NCI-H69 (cell line): ENCODE results near the gene APOL5.
"Not testable (repeated sequence)": the region's sequence is repeated elsewhere in the genome, so short reads cannot be mapped to it uniquely, and the experiment has no call there.

Source experiments
- DNase-seq: peaks from one replicate; lab custom pipeline; 2025; lab: John Stamatoyannopoulos, UW

The APOL5 gene, protein sequence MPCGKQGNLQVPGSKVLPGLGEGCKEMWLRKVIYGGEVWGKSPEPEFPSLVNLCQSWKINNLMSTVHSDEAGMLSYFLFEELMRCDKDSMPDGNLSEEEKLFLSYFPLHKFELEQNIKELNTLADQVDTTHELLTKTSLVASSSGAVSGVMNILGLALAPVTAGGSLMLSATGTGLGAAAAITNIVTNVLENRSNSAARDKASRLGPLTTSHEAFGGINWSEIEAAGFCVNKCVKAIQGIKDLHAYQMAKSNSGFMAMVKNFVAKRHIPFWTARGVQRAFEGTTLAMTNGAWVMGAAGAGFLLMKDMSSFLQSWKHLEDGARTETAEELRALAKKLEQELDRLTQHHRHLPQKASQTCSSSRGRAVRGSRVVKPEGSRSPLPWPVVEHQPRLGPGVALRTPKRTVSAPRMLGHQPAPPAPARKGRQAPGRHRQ

DNA sequence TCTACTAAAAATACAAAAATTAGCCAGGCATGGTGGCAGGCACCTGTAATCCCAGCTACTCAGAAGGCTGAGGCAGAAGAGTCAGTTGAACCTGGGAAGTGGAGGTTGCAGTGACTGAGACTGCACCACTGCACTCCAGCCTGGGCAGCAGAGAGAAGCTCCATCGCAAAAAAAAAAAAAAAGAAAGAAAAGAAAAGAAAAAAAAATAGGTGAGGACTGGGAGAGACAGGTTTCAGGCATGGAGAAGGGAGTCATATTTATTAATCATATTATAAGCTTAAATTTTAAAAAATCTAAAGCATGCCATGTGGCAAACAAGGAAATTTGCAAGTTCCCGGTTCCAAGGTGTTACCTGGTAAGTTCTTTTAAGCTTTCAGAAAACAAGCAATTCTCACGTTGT lies at the start of gene APOL5:
TSS of gene APOL5 (plus strand) at position 301 of the 400 bp plus-strand sequence. CDS start at position 301, 0 bp downstream.
- no peak for DNase-seq

GRCh38 chr22:35674335-35674734 lies 43.3 kb upstream of the APOL5 start:
- DNase-seq: no peak

DNA sequence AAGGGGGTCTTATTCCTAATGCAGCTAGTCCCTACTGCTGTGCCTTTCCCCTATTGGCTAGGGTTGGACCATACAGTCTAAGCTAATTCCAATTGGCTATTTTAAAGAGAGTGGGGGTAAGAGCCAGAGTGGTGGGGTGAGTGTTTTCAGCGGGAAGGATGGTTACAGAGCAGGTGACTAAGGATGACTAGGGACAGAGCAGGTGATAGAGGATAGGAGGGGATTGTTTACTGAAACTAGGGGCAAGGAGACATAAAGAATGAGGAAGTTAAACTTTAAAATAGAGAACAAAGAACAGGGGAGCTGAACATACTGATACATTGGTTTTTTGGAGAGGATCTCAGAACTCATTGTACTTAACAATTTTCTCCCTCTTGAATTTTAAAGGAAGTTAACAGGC lies 41.6 kb upstream of the APOL5 start:
- not testable (repeated sequence) for DNase-seq

- DNase-seq: no peak
These were observed 40.0 kb upstream of the APOL5 start for GRCh38 chr22:35677460-35678187.

DNA sequence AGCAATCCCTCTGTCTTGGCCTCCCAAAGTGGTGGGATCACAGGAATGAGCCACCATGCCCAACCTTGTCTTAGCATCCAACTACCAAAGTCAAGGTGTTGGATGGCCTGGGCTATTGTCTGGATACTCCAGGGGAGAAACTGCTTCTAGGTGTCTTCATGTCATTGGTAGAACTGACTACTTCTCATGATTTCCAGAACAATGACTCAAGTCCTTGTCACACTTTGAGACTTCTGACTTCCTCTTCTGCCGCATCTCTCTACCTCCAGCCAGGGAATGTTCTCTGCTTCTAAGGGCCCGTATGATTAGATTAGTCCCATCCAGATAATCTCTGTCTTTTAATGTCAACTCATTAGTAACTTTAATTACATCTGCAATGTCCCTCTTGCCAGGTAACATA lies 38.8 kb upstream of the APOL5 start:
- no peak for DNase-seq

DNA sequence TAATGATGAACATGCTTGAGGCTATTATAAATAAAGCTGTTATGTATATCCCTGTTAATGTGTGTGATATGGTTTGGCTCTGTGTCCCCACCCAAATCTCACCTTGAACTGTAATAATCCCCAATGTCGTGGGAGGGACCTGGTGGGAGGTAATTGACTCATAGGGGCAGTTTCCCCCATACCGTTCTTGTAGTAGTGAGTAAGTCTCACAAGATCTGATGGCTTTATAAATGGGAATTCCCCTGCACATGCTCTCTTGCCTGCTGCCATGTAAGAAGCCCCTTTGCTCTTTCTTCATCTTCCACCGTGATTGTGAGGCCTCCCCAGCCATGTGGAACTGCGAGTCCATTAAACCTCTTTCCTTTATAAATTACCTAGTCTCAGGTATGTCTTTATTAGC lies 38.2 kb upstream of the APOL5 start:
- not testable (repeated sequence) for DNase-seq

DNA sequence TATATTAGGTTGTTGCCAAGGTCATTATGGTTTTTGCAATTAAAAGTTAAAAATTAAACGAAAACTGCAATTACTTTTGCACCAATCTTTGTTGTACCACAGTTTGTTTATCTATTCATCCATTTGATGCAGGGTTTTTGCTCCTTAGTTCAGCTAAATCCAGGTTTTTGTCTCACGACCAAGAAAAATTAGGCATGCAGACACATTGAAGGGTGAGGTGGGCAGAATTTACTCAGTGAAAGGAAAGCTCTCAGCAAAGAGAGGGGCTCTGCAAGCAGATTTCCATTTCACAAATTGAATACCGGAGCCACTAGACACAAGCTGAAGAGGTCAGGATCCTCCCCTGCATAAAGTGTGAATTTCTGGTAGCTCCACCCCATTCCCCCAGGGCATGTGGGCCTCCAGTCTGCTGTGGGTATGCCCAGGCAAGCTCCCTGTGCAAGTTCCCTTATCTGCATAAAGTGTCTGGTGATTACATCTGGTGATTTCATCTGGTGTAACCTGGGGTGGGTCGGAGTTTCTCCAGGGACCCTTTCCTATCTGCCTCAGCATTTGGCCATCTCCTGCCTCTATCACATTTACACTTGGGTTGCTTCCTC lies 36.1 kb upstream of the APOL5 start:
- DNase-seq: no peak

DNA sequence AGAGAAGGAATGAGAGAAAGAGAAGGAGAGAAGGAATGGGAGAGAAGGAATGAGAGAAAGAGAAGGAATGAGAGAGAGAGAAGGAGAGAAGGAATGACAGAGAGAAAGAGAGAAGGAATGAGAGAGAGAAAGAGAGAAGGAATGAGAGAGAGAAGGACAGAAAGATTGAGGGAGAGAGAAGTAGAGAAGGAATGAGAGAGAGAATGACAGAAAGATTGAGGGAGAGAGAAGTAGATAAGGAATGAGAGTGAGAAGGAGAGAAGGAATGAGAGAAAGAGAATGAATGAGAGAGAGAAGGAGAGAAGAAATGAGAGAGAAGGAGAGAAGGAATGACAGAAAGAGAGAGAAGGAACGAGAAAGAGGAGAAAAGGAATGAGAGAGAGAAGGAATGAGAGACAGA lies 34.1 kb upstream of the APOL5 start:
- DNase-seq: no peak

GRCh38 chr22:35684270-35684700 lies 33.4 kb upstream of the APOL5 start:
- DNase-seq: peak; percentile 55

DNA sequence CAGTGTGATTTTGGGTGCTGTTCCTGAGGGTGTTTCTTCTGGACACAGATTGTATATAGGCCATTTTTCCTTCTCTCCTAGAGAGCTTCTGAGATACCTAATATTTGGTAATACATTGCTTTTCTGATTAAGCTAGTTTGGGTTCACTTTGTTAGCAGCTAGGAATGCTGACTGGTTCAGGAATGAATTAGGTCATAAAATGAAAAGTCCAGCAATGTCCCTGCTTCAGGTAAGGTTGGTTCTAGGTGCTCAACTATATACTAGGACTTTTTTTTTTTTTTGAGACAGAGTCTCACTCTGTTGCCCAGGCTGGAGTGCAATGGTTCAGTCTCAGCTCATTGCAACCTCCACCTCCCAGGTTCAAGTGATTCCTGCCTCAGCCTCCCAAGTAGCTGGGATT lies 32.9 kb upstream of the APOL5 start:
- no peak for DNase-seq

DNA sequence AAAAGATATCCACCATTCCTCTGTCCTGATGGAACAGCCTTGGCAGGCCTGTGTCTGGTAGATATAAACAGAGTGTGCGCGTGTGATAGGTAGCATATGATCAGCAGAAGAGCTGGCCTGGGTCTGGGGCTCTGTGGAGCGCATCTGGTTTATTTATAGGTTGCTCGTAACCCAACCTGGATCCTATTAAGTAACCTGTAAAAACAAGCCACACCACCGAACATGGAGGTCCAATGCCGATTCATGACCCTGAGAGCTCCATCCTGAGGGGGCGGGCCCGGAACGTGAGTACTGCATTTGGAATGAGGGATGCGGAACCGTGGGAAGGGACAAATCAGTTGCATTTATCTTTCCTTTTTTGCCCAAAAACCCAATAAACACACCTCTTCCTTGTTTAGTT lies 31.9 kb upstream of the APOL5 start:
- no peak for DNase-seq

- no peak for DNase-seq
These were observed 31.4 kb upstream of the APOL5 start for GRCh38 chr22:35686298-35686697.

GRCh38 chr22:35687461-35687860 lies 30.2 kb upstream of the APOL5 start:
- no peak for DNase-seq

GRCh38 chr22:35688913-35689675 lies 28.6 kb upstream of the APOL5 start:
- no peak for DNase-seq

DNA sequence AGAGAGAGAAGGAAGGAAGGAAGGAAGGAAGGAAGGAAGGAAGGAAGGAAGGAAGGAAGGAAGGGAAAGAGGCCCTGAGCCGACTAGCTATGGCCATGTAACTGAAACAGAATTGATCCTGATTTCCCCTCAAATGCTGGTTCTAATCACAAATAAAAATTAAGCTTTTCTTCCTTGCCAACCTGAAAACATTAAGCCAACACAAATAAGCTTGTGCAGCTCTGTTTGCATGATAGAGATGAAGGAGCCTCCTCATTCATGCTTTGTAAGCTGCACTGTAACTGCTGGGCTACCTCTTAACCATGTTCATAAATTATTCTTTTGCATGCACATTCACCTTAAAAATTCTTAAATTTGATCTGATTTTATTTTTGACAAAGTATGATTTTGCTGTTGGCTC lies 27.7 kb upstream of the APOL5 start:
- DNase-seq: peak; percentile 29

DNA sequence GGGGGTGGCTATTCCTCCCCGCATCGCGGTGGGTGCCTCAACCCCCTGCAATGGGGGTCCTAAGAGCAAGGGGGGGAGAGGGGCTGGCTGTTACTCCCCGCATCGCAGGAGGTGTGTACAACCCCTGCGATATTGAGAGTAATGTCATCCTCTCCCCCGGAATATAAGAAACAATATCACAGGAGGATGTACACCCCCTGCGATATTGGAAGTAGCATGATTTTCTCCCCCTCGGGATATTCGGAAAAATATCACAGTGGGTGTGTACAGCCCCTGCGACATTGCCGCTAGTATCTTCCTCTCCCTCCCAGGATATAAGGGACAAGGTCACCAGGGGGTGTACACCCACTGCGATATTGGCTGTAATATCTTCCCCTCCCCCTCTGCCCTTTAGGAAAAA lies 22.5 kb upstream of the APOL5 start:
- no peak for DNase-seq

DNA sequence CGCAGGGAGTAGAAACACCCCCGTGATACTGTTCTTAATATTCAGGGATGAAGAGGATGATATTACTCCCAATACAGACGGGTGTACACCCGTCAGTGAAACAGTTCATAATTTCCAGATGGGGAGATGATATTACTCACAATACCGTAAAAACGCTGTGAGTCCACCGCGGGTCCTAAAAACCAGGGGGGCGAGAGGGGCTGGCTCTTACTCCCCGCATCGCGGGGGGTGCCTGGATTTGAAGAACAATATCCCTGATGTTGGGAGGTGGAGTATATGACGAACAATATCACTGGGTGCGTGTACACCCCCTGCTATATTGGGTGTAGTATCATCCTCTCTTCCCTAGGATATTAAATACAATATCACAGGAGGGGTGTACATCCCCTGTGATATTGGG lies 20.5 kb upstream of the APOL5 start:
- no peak for DNase-seq

GRCh38 chr22:35699852-35700251 lies 17.8 kb upstream of the APOL5 start:
- not testable (repeated sequence) for DNase-seq

GRCh38 chr22:35703861-35704584 lies 13.6 kb upstream of the APOL5 start:
- DNase-seq: no peak

DNA sequence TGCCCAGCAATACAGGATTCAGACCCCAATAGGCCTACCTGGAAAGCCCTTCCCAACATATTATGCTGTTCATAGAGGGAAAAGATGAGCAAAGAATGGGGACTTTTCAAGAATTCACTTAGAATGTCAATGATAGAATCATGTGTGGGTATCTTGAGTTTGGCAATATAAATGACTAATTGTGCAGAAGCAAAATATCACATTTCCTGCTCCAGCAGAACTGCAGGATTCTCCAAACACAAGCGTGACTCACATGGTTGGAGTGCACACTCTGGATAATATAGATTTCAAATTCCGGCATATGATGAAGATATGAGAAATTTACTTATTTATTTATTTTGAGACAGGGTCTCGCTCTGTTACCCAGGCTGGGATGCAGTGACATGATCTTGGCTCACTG lies 12.5 kb upstream of the APOL5 start:
- DNase-seq: no peak

- no peak for DNase-seq
These were observed 9.2 kb upstream of the APOL5 start for GRCh38 chr22:35708453-35708852.

- DNase-seq: no peak
These were observed 8.8 kb upstream of the APOL5 start for GRCh38 chr22:35708917-35709316.
